22Rv1 (cell line): ENCODE measurements around the gene KHNYN.
"Not testable (repeated sequence)": the region's sequence is repeated elsewhere in the genome, so short reads cannot be mapped to it uniquely, and the experiment has no call there.

Experiments
- H3K27ac ChIP-seq: fragments of 450-650 bp; 2 replicates; pipeline ENCODE4 v1.5.1; 2017
- CTCF ChIP-seq: fragments of 450-650 bp; IDR thresholded peaks from 2 replicates; pipeline ENCODE4 v1.5.1; 2017; ENCODE audit warnings: mild to moderate bottlenecking
- ZFX ChIP-seq: fragments of 450-650 bp; IDR thresholded peaks from 2 replicates; pipeline ENCODE4 v1.6.1; 2017; ENCODE audit warnings: antibody characterized with exemption, borderline replicate concordance

The KHNYN gene

GRCh38 chr14:24441485-24441884, 11.7 kb downstream of the KHNYN start:
- peak overlapping the region; percentile 100 for H3K27ac ChIP-seq
- TF ChIP-seq CTCF (no peak), ZFX (no peak)

GRCh38 chr14:24441904-24442239, 12.1 kb downstream of the KHNYN start:
- no peak for TF ChIP-seq CTCF
- no peak for TF ChIP-seq ZFX
- H3K27ac ChIP-seq = peak overlapping the region; percentile 100

GRCh38 chr14:24442240-24443052, 12.7 kb downstream of the KHNYN start, which contains the start of gene SDR39U1:
Gene SDR39U1 (minus strand): TSS chr14:24442776. CDS start chr14:24442769, 7 bp downstream.
- TF ChIP-seq ZFX (no peak), CTCF (no peak)
- peak within 1 kb of the TSS; percentile 100 for H3K27ac ChIP-seq

GRCh38 chr14:24443053-24443665, 13.4 kb downstream of the KHNYN start:
- TF ChIP-seq CTCF (no peak), ZFX (no peak)
- H3K27ac ChIP-seq = peak overlapping the region; percentile 100

GRCh38 chr14:24450828-24451227, 21.1 kb downstream of the KHNYN start:
- H3K27ac ChIP-seq = not testable (repeated sequence)

- H3K27ac ChIP-seq = no peak overlapping the region
- TF ChIP-seq ZFX = no peak
- TF ChIP-seq CTCF = no peak
Measured at GRCh38 chr14:24456980-24457379, 27.2 kb downstream of the KHNYN start.

- no peak overlapping the region for H3K27ac ChIP-seq
- TF ChIP-seq CTCF (no peak), ZFX (no peak)
Measured at GRCh38 chr14:24458736-24459135, 29.0 kb downstream of the KHNYN start.
